ENCODE data around the gene DAPK2. TPM values are rescaled to one million over a fixed set of nuclear protein-coding genes. Genes with fewer than 3 reads are reported as not detected.

Gene DAPK2
- total RNA-seq (2014; rRNA removed; shearing (Covaris generic)) (2.1 and 7.5 TPM in 2 replicates), polyA plus RNA-seq (2016; fragmentation: Nextera tagmentation; extraction: Ambion mirVana) (5.2 and 5.8 TPM in 2 replicates)

GRCh38 chr15:64046421-64047153, at the start of gene DAPK2:
Gene DAPK2 (minus strand): TSS chr15:64046485. CDS start chr15:64040261, 6,224 bp downstream.
- H3K27me3 ChIP-seq (replicated peaks; ENCODE audit: insufficient read depth): no peaks in the 10 kb centered on the region
- TF ChIP-seq EZH2 (IDR thresholded peaks at IDR 0.05; ENCODE audit: insufficient read depth, poor library complexity, severe bottlenecking) (no peak), EZH2phosphoT487 (IDR thresholded peaks at IDR 0.05; ENCODE audit: insufficient read depth, low read depth) (no peak)
- 18 to 21% methylated on average over 35 to 42 of the region's 50 CpGs for WGBS, 2 experiments (ENCODE audit: low coverage in 1 of 2, low lambda C conversion rate in 2 of 2, missing lambda C conversion rate in 2 of 2)
- H3K36me3 ChIP-seq (ENCODE audit: low read depth): no peaks in the 10 kb centered on the region
- H4K20me1 ChIP-seq (ENCODE audit: insufficient read depth): no peaks in the 10 kb centered on the region
- H3K9me2 ChIP-seq (ENCODE audit: insufficient read depth): no peaks in the 10 kb centered on the region
- peak; percentile 86 for DNase-seq
- H3K79me2 ChIP-seq (ENCODE audit: insufficient read depth): peaks cover 7% of the 10 kb centered on the region; the same call in 1 of the 2 replicates
- H2AFZ ChIP-seq: peak within 1 kb of the TSS; percentile 90
- H3K4me2 ChIP-seq (ENCODE audit: unreplicated experiment): peak within 1 kb of the TSS; percentile 83
- peak within 1 kb of the TSS; percentile 71 for H3K9ac ChIP-seq
- H3K4me3 ChIP-seq: peak within 1 kb of the TSS; percentile 80
- H3K9me3 ChIP-seq (ENCODE audit: low read depth): no peaks in the 10 kb centered on the region
- H3F3A ChIP-seq (ENCODE audit: insufficient read depth): no peaks in the 10 kb centered on the region
- no peak within 1 kb of the TSS for H3K27ac ChIP-seq
- in situ Hi-C loops (cut with MboI): no loop called here
- peaks cover 8% of the 10 kb centered on the region; the same call in 1 of the 2 replicates for H3K4me1 ChIP-seq (ENCODE audit: insufficient read depth)

- Histone ChIP-seq H3F3A (ENCODE audit: insufficient read depth) (peaks cover 22% of the 10 kb centered on the region), H3K36me3 (ENCODE audit: low read depth) (no peaks in the 10 kb centered on the region), H3K27me3 (replicated peaks; ENCODE audit: insufficient read depth) (no peaks in the 10 kb centered on the region), H2AFZ (peak overlapping the region; percentile 85), H3K4me2 (ENCODE audit: unreplicated experiment) (peak overlapping the region; percentile 53), H3K4me1 (ENCODE audit: insufficient read depth) (peaks cover 39% of the 10 kb centered on the region), H3K4me3 (peak overlapping the region; percentile 88), H4K20me1 (ENCODE audit: insufficient read depth) (no peaks in the 10 kb centered on the region), H3K9me3 (ENCODE audit: low read depth) (no peaks in the 10 kb centered on the region), H3K79me2 (ENCODE audit: insufficient read depth) (peaks cover 84% of the 10 kb centered on the region), H3K27ac (peak overlapping the region; percentile 45), H3K9me2 (ENCODE audit: insufficient read depth) (no peaks in the 10 kb centered on the region), H3K9ac (peak overlapping the region; percentile 43)
- WGBS, 2 experiments (ENCODE audit: low coverage in 1 of 2, low lambda C conversion rate in 2 of 2, missing lambda C conversion rate in 2 of 2): 48 to 50% methylated on average over 4 of the region's 4 CpGs
- in situ Hi-C loops (cut with MboI): no loop called here
- no peak for TF ChIP-seq EZH2phosphoT487 (IDR thresholded peaks at IDR 0.05; ENCODE audit: insufficient read depth, low read depth)
- no peak for TF ChIP-seq EZH2 (IDR thresholded peaks at IDR 0.05; ENCODE audit: insufficient read depth, poor library complexity, severe bottlenecking)
- no peak for DNase-seq
Observed at GRCh38 chr15:64095431-64095794, 49.1 kb upstream of the DAPK2 start.

- Histone ChIP-seq H3K9me3 (ENCODE audit: low read depth) (no peaks in the 10 kb centered on the region), H4K20me1 (ENCODE audit: insufficient read depth) (no peaks in the 10 kb centered on the region), H3K36me3 (ENCODE audit: low read depth) (0 out of 2 replicates have a peak, but pooled peaks cover 3% of the 10 kb centered on the region), H3K4me3 (peak within 1 kb of the TSS; percentile 94), H3F3A (ENCODE audit: insufficient read depth) (peaks cover 22% of the 10 kb centered on the region), H3K27me3 (replicated peaks; ENCODE audit: insufficient read depth) (no peaks in the 10 kb centered on the region), H3K9me2 (ENCODE audit: insufficient read depth) (no peaks in the 10 kb centered on the region), H3K4me2 (ENCODE audit: unreplicated experiment) (peak within 1 kb of the TSS; percentile 96), H3K9ac (peak within 1 kb of the TSS; percentile 89), H2AFZ (peak within 1 kb of the TSS; percentile 96), H3K4me1 (ENCODE audit: insufficient read depth) (peaks cover 26% of the 10 kb centered on the region), H3K27ac (peak within 1 kb of the TSS; percentile 78), H3K79me2 (ENCODE audit: insufficient read depth) (peaks cover 84% of the 10 kb centered on the region)
- no peak for TF ChIP-seq EZH2 (IDR thresholded peaks at IDR 0.05; ENCODE audit: insufficient read depth, poor library complexity, severe bottlenecking)
- TF ChIP-seq EZH2phosphoT487 (IDR thresholded peaks at IDR 0.05; ENCODE audit: insufficient read depth, low read depth): no peak
- 0 to 1% methylated on average over 41 of the region's 41 CpGs for whole genome bisulfite sequencing, 2 experiments (ENCODE audit: low coverage in 1 of 2, low lambda C conversion rate in 2 of 2, missing lambda C conversion rate in 2 of 2)
- peak; percentile 99 for DNase-seq
- in situ Hi-C loops (cut with MboI): no loop called here
Observed at GRCh38 chr15:64093627-64094417, 47.5 kb upstream of the DAPK2 start, which contains the start of gene CIAO2A. Gene CIAO2A (minus strand): TSS chr15:64093838. CDS start chr15:64093768, 70 bp downstream.

GRCh38 chr15:64092864-64093626, 46.8 kb upstream of the DAPK2 start:
- Histone ChIP-seq H3K9ac (peak overlapping the region; percentile 89), H3K4me3 (peak overlapping the region; percentile 94), H3K36me3 (ENCODE audit: low read depth) (peaks cover 11% of the 10 kb centered on the region; the same call in 1 of the 2 replicates), H2AFZ (peak overlapping the region; percentile 96), H4K20me1 (ENCODE audit: insufficient read depth) (no peaks in the 10 kb centered on the region), H3K4me2 (ENCODE audit: unreplicated experiment) (peak overlapping the region; percentile 96), H3K9me3 (ENCODE audit: low read depth) (no peaks in the 10 kb centered on the region), H3K27me3 (replicated peaks; ENCODE audit: insufficient read depth) (no peaks in the 10 kb centered on the region), H3K4me1 (ENCODE audit: insufficient read depth) (peaks cover 20% of the 10 kb centered on the region), H3F3A (ENCODE audit: insufficient read depth) (peaks cover 22% of the 10 kb centered on the region), H3K79me2 (ENCODE audit: insufficient read depth) (peaks cover 82% of the 10 kb centered on the region), H3K27ac (peak overlapping the region; percentile 78), H3K9me2 (ENCODE audit: insufficient read depth) (no peaks in the 10 kb centered on the region)
- in situ Hi-C loops (cut with MboI): no loop called here
- 2 to 5% methylated on average over 21 to 22 of the region's 22 CpGs for WGBS, 2 experiments (ENCODE audit: low coverage in 1 of 2, low lambda C conversion rate in 2 of 2, missing lambda C conversion rate in 2 of 2)
- DNase-seq: peak; percentile 74
- TF ChIP-seq EZH2 (IDR thresholded peaks at IDR 0.05; ENCODE audit: insufficient read depth, poor library complexity, severe bottlenecking) (no peak), EZH2phosphoT487 (IDR thresholded peaks at IDR 0.05; ENCODE audit: insufficient read depth, low read depth) (no peak)

Data from GM23248 (cell line).